ENCODE data around the gene PCDHGA5. TPM values are rescaled to one million over a fixed set of nuclear protein-coding genes. Genes with fewer than 3 reads are reported as not detected.
"Not testable (repeated sequence)": the region's sequence is repeated elsewhere in the genome, so short reads cannot be mapped to it uniquely, and the experiment has no call there.

PCDHGA5 gene
- polyA plus RNA-seq, 3 donors = 2.6 to 3.2 (median 2.6) TPM

GRCh38 chr5:141346017-141346416, 17.9 kb upstream of the PCDHGA5 start:
- DNase-seq = not testable (repeated sequence)

GRCh38 chr5:141349917-141350619, 13.9 kb upstream of the PCDHGA5 start, which contains the start of gene PCDHGB1:
Gene PCDHGB1 (plus strand): TSS chr5:141350099. CDS start chr5:141350261, 162 bp downstream.
- DNase-seq = no peak

DNA sequence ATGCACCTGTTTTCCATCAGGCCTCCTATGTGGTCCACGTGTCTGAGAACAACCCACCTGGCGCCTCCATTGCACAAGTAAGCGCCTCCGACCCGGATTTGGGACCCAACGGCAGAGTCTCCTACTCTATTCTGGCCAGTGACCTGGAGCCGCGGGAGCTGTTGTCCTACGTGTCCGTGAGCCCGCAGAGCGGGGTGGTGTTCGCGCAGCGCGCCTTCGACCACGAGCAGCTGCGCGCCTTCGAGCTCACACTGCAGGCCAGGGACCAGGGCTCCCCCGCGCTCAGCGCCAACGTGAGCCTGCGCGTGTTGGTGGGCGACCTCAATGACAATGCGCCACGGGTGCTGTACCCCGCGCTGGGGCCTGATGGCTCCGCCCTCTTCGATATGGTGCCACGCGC, 12.4 kb upstream of the PCDHGA5 start:
- no peak for DNase-seq

DNA sequence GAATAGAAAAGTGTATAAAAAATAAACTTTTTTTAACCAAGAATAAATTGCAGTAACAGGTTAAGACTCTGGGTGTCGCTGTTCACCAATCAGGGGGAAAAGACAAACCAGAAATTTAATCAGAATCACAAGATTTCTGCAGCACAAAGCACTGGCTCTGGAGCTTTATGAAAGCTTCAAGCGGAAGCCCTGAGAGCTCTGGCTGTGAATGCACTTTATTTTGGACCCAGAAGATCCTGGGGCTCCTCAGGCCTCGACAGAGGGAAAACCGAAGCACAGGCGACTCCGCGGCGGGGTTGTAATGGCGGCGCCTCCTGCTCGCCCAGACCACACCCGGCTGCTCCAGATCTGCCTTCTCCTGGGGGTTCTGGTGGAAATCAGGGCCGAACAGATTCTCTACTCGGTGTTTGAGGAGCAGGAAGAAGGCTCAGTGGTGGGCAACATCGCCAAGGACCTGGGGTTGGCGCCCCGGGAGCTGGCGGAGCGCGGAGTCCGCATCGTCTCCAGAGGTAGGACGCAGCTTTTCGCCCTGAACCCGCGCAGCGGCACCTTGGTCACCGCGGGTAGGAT, 9.0 kb upstream of the PCDHGA5 start, which contains the start of gene PCDHGA4:
TSS of gene PCDHGA4 (plus strand) at position 122 of the 570 bp plus-strand sequence. CDS start at position 209, 87 bp downstream.
- no peak for DNase-seq

GRCh38 chr5:141355641-141356040, 8.3 kb upstream of the PCDHGA5 start:
- DNase-seq = no peak

GRCh38 chr5:141356133-141356532, 7.8 kb upstream of the PCDHGA5 start:
- DNase-seq = no peak

DNA sequence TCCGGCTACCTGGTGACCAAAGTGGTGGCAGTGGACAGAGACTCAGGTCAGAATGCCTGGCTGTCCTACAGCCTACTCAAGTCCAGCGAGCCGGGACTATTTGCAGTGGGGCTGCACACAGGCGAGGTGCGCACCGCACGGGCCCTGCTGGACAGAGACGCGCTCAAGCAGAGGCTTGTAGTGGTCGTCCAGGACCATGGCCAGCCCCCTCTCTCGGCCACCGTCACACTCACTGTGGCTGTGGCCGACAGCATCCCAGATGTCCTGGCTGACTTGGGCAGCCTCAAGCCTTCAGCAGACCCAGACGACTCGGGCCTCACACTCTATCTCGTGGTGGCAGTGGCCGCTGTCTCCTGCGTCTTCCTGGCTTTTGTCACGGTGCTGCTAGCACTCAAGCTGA, 7.0 kb upstream of the PCDHGA5 start:
- DNase-seq = no peak

GRCh38 chr5:141359790-141360426, 4.1 kb upstream of the PCDHGA5 start, which contains the start of gene PCDHGB2:
Gene PCDHGB2 (plus strand): TSS chr5:141359994. CDS start chr5:141360136, 142 bp downstream.
- DNase-seq = no peak

- DNase-seq = no peak
Observed at GRCh38 chr5:141360685-141361084, 3.3 kb upstream of the PCDHGA5 start.

DNA sequence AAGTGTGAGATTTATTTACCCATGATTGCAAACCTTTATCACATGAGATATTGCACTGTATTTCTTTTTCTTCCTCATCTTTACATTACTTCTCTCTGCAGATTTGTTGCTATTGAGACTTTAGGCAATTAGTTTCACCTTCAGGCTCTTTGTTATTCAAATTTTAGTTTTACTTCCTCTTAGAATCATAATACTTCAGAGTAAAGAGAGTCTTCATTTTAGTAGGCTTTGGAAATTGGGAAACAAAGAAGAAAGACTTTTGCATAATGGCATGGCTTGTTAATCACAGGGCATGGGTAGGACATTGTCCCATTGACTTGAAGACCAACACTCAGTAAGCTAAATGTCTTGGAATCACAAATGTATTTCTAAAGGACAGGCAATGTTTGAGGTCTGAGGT, 1.2 kb upstream of the PCDHGA5 start:
- no peak for DNase-seq

GRCh38 chr5:141366016-141366896, 2.3 kb downstream of the PCDHGA5 start:
- no peak for DNase-seq

DNA sequence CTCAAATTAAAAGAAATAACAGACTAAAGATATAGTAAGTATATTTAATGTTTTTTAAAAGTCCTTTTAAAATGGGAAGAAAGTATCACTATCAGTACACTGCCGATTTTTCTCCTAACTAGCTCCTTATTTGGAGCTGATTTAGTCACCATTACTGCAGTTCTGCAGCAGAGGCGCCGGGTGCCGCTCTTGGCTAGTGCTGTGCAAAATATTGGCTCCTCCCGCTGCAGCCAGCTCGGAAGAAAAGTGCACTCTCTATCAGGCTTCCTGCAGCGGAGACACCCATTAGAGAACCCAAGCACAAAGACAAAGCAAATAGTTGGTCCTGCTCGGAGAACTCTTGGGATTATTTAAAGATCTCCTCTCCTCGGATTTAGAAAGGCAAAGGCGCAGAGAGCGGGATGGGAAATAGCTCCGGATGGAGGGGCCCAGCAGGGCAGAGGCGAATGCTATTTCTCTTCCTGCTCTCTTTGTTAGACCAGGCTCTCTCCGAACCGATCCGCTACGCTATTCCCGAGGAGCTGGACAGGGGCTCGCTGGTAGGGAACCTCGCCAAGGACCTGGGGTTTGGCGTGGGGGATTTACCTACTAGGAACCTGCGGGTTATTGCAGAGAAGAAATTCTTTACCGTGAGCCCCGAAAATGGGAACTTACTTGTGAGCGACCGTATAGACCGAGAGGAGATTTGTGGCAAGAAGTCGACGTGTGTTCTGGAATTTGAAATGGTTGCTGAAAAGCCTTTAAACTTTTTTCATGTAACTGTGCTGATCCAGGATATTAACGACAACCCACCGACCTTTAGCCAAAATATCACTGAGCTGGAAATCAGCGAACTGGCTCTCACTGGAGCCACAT, 6.3 kb downstream of the PCDHGA5 start, which contains the start of gene PCDHGB3:
TSS of gene PCDHGB3 (plus strand) at position 249 of the 855 bp plus-strand sequence. CDS start at position 402, 153 bp downstream.
- no peak for DNase-seq

GRCh38 chr5:141371572-141372475, 7.9 kb downstream of the PCDHGA5 start:
- DNase-seq = no peak

GRCh38 chr5:141373673-141374317, 9.8 kb downstream of the PCDHGA5 start, which contains the start of gene PCDHGA6:
Gene PCDHGA6 (plus strand): TSS chr5:141373891. CDS start chr5:141374084, 193 bp downstream.
- no peak for DNase-seq

DNA sequence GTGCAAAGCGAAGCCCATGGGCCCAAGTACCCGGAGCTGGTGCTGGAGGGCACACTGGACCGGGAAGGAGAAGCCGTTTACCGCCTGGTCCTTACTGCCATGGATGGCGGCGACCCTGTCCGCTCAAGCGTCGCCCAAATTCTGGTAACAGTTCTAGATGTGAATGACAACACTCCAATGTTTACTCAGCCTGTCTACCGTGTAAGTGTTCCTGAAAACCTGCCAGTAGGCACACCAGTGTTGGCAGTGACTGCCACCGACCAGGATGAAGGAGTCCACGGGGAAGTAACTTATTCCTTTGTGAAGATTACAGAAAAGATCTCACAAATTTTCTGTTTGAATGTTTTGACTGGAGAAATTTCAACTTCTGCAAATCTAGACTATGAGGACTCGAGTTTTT, 10.7 kb downstream of the PCDHGA5 start:
- DNase-seq = no peak

DNA sequence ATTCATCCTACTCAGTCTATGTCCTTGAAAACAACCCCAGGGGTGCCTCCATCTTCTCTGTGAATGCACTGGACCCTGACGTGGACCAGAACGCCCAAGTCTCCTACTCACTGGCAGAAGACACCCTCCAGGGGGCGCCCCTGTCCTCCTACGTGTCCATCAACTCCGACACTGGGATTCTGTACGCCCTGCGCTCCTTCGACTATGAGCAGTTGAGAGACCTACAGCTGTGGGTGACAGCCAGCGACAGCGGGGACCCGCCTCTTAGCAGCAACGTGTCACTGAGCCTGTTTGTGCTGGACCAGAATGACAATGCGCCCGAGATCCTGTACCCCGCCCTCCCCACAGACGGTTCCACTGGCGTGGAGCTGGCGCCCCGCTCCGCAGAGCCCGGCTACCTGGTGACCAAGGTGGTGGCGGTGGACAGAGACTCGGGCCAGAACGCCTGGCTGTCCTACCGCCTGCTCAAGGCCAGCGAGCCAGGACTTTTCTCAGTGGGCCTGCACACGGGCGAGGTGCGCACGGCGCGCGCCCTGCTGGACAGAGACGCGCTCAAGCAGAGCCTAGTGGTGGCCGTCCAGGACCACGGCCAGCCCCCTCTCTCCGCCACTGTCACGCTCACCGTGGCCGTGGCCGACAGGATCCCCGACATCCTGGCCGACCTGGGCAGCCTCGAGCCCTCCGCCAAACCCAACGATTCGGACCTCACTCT, 11.6 kb downstream of the PCDHGA5 start:
- DNase-seq = not testable (repeated sequence)

DNA sequence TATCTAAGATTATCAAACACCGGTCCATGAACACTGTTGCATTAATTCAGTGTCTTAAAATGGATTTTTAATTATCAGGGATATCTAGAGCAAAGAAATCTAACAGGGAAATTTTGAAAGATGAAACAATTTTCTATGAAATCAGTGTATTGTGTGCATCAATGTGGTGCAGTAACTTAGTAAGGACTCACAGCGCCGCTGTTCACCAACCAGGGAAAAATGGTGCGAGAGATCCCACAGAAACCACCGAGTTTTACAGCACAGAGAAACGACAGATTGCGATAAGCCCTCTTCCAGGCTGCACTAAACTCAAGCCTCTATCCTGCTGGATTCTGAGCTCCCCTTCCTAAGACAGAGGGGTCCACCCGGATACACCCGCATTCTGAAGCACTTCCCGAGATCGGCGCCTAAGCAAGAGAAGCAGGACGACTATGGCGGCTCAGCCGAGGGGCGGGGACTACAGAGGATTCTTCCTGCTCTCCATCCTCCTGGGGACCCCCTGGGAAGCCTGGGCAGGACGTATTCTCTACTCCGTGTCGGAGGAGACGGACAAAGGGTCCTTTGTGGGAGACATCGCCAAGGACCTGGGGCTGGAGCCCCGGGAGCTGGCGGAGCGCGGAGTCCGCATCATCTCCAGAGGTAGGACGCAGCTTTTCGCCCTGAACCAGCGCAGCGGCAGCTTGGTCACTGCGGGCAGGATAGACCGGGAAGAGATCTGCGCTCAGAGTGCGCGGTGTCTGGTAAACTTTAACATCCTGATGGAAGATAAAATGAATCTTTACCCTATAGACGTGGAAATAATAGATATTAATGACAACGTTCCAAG, 18.7 kb downstream of the PCDHGA5 start, which contains the start of gene PCDHGA7:
TSS of gene PCDHGA7 (plus strand) at position 274 of the 826 bp plus-strand sequence. CDS start at position 432, 158 bp downstream.
- DNase-seq = no peak

Data from renal pelvis (tissue), 4 donors.